Ecto neural progenitor cell (in vitro differentiated cells): ENCODE data around the gene CEP290.
A peak's percentile ranks its signal among the peaks of the same experiment; 100 is the strongest.

Source experiments
- DNase-seq: peaks from one replicate; pipeline ENCODE4 v3.0.0-alpha.2; 2018; ENCODE audit warnings: low spot score

The CEP290 gene

GRCh38 chr12:88141774-88142609, at the start of gene CEP290, which contains the start of gene TMTC3:
Gene CEP290, minus strand, starts transcription at chr12:88142088. Its CDS starts 781 bp downstream, at chr12:88141307.
Gene TMTC3, plus strand, starts transcription at chr12:88142307. Its CDS starts 6,009 bp downstream, at chr12:88148316.
- peak; percentile 98 for DNase-seq

DNA sequence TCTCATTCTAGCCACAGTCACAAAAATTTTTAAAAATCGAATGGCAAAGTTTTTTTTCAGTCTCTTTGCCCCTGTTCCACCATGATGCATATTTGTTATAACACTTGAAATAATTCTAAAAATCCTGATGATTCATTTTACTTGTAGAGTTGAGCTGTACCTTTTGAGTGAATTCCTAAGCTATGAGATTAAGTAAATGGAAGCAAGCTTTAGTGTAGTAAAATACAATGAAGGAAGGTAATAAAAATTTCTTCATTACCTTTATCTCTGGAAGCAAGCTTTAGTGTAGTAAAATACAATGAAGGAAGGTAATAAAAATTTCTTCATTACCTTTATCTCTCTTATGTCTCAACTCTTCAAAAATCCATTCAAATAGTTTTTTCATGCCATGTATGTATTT, 46.3 kb upstream of the CEP290 start:
- no peak for DNase-seq

- DNase-seq = no peak
These were observed 45.7 kb upstream of the CEP290 start for GRCh38 chr12:88187571-88187970.

DNA sequence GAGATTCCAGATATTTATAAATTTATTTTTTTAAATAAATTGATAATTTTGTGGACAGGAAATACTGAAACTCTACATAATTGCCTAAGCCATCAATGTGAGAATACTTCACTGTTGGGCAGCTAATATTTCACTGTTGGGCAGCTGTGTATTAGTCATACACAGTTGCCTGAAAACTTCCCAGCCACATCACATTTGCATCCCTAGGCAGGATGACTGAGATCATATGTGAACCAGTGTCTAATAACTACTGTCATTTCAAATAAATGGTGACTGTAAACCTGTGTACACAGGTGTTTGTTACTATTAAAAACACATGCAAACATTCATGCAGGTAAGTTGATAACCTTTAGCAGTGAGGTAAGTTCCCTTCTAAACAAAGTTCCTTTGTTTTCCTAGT, 44.1 kb upstream of the CEP290 start:
- DNase-seq = no peak

DNA sequence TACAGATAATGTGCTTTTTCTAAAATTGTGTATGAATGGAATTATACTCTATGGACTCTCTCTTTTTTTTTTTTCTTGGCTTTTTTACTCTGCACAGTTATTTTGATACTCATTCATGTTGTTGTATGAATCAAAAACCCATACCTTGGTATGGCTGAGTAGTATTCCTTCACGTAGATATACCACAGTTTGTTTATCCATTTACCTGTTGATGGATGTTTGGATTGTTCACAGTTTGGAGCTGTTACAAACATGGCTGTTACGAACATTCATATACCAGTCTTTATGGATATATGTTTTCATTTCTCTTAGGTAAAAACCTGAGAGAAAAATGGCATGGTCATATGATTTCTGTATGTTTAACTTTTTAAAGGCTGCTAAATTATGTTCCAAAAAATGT, 43.4 kb upstream of the CEP290 start:
- DNase-seq = no peak

- no peak for DNase-seq
These were observed 42.3 kb upstream of the CEP290 start for GRCh38 chr12:88184196-88184595.

DNA sequence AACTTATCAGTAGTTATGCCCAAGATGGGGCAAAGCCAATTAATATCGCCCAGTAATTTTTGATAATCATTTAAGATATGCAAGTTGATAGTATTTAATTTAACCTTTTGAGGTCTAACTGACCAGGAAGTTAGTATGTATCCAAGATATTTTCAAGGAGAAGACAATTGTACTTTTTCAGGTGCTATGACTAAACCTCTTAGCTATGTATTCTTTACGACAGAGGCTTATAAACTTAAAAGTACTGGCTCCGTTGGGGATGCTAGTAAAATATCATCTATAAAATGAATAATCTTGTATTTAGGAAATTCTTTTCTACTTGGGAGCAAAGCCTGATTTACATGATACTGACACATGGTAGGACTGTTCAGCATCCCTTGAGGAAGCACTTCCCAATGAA, 40.5 kb upstream of the CEP290 start:
- DNase-seq = no peak

- DNase-seq = no peak
These were observed 40.0 kb upstream of the CEP290 start for GRCh38 chr12:88181881-88182280.

GRCh38 chr12:88179436-88180014, 37.6 kb upstream of the CEP290 start:
- no peak for DNase-seq

- DNase-seq = no peak
These were observed 33.7 kb upstream of the CEP290 start for GRCh38 chr12:88175544-88175943.

- no peak for DNase-seq
These were observed 31.0 kb upstream of the CEP290 start for GRCh38 chr12:88172844-88173407.

GRCh38 chr12:88167384-88167783, 25.5 kb upstream of the CEP290 start:
- no peak for DNase-seq

DNA sequence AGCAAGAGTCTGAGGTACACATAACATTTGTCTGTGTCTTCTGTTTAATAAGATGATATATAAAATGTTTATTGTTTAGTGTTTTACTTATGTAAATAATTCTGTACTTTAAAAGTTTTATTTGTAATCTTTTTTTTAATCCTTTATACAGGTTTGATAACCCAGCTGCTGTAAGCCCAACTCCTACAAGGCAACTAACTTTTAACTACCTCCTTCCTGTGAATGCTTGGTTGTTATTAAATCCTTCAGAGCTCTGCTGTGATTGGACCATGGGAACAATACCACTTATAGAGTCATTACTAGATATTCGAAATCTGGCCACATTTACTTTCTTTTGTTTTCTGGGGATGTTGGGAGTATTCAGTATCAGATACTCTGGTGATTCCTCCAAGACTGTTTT, 24.3 kb upstream of the CEP290 start:
- DNase-seq = no peak

GRCh38 chr12:88163371-88163770, 21.5 kb upstream of the CEP290 start:
- DNase-seq = no peak

DNA sequence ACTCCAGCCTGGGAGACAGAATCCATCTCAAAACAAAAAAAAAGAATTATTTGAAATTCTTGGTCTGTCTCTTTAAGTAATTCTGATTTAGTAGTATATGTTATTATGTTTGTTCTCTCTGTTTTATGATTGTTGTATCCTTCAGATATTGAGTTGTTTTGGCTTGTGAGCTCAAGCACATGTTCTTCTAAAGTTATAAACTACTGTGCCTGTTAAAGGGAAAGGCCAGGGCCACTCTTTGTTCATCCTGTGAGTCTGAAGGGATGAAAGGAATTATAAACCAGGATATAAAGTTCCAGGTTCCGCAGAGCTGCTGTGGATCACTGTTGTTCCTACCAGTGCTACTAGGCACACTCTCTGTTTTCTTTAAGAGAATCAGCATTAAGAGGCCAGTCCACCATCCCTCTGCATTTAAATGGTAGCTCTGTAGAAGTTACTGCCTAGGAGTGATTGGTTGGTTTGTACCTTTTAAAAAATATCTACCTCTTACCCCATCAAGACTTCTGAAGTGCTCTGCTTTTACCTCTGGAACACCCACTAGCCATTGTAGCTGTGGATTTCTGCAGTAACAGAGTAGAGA, 14.3 kb upstream of the CEP290 start:
- no peak for DNase-seq

DNA sequence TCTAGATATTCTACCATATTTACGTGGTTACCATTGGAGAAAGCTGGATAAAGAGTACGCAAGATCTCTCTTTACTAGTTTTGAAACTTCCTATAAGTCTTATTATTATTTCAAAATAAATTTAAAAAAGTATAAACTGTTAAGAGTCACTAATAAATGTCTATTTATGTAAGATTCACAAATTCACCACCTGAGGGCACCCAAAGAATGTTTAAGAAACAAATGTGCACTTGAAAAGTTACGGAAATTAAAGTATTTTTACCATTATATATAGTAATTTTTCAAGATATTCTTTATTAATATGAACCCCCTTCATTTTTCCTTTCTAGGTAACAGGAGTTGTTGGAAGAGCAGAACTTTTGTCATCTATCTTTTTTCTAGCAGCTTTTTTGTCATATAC, 12.1 kb upstream of the CEP290 start:
- DNase-seq = no peak

GRCh38 chr12:88150063-88150462, 8.2 kb upstream of the CEP290 start:
- DNase-seq = no peak

DNA sequence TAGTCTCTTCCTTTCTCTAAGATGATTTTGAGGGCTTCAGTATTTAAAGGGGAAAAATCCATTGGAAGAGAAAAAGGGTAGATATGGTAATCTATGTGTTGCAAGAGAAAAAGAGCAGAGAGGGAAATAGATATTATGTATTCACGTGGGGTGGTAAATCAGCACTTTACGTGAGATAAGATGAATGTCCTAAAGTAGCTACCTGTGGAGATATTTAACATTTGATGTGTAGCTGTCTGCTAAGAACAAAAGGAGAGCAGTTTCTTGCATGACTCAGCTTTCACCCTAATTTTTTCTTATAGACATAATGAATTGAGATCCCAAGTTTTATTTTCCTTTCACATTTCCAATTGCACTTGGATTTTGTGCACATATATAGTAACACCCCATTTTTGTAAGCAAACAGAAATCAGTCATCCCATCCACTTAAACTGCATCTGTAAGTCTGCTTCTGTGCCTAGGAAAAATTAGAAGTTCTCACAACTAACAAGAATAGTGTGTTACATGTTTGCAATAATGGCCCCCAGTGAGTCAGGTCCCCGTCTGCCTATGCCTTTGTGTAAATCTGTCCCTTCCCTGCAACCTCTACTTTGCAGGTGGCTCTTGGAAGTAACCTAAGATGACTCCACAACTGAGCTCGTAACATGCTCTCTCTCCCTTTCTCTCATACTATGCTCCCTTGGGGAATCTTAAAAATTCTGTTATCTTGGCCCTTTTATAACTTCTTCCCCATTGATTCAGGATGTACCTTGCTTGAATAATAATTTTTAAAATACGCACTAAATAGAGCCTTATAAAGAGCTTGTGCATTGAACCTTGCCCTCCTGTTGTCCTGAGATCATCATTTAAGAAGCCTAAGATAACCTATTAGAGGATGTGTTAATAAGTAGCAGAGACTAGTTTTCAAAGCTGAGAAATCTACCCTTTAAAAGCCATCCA, 3.9 kb upstream of the CEP290 start:
- DNase-seq = no peak

DNA sequence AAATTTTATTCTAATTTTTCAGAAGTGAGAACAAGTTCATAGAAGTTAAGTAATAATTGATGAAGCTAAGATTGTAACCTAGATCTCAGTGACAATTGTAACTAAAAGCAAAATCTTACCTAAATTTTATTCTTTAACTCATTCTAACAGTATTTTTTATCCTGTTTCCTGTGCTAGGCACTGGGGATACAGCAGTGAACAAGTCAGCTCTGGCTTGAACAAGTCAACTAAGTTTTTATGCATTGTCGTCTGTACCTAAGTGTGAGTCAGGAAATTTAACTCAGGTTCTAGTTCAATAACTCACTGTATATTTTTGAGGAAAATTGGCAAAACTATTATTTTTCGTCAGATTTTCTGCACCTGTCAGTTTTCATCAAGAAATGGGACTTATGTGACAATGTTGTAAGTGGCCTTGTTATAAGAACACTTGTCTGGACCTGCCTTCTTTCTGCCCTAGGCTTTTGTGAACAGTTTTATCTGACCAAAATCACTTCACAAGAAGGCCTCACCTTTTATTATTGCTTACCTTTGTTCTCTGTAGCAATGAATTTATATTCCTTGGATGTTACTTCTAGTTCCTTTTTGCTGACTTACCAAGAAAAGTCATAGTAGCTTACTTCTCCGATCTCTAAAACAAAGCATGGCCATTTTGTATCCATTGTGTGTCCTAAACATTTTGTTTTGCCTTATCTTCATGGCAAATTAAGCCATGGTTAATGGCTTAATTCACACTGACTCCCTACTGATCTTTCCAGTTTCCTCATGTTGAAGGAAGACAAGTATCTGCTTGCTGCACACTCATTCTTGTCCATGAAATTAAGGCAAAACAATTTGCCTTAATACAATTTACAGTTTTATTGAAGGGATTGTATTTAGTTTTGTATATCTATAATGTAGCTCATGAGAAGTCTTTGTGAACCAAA, 2.9 kb upstream of the CEP290 start:
- DNase-seq = no peak

- DNase-seq = no peak
These were observed 2.1 kb upstream of the CEP290 start for GRCh38 chr12:88144037-88144436.

DNA sequence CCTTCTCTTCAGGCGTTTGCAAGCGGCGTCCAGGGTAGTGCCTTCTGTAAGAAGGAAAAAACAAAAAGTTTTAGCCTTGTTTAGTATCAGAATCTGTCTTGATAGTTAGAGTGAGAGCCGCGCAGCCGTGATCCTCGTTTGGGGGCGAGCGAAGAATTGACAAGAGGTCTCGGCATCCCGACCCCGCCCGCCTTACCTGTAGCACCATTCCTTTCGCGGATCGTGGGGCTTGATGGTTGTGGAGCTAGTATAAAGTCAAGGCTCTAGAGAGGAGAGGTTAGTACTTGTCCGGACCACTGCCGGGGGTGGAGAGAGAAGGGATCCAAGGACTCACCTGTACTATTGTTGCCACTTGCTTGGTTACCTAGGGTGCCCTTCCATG, 713 bp upstream of the CEP290 start:
- no peak for DNase-seq
